Stimulated activated CD4-positive, alpha-beta T cell treated with anti-CD3 and anti-CD28 coated beads, Interleukin-15, amount 100 ng/mL, for 1 hour (primary cell): ENCODE data around the gene C22orf23.
A peak's percentile ranks its signal among the peaks of the same experiment; 100 is the strongest.

Experiments
- DNase-seq, 2 donors: peaks; one replicate each; pipeline ENCODE4 v3.0.0-alpha.2; 2020; ENCODE audit warnings: low read depth in 1 of 2, low spot score in 1 of 2

The C22orf23 gene

DNA sequence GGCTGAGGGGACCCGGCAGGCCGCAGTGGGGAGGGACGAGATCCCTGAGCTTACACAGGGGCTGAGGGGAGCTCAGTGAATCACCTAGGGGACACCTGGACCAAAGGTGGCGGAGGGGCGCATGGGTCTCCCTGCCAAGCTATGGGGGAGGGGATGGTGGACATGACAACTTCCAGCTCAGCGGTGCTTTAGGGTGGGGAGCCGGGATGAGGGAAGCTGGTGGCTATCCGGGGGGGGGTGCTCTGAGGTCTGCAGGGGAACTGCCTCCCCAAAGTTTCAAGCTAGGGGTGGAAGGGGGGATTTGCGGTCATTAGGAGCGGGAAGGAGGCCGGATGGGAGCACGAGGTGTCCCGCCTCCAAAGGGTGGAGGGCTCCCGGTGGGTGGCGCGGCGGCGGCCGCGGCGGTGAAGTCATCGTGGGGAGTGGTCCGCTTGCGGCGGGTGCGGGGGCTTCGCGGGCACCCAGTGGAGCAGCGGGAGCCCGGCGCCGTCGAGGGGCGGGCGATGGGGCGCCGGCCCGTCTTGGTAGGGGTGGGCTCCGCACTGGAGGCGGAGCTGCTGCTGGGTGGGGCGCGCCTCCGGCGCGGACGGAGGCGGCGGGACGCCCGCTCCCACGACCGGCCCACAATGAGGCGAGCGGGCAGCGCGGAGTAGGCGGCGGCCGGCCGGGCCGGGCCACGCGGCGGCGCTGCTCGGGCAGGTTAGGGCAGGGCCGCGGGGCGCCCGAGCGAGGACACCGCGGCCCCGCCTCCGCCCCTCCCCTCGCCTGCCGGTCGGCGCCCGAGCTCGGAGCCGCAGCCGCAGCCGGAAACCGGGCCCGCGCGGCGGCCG, 47.7 kb downstream of the C22orf23 start, which contains the start of gene MICALL1:
Gene MICALL1 (plus strand): TSS at position 764 of the 830 bp plus-strand sequence. CDS start 126 bp downstream, outside the sequence.
- DNase-seq: peak; percentile 46 to 54

DNA sequence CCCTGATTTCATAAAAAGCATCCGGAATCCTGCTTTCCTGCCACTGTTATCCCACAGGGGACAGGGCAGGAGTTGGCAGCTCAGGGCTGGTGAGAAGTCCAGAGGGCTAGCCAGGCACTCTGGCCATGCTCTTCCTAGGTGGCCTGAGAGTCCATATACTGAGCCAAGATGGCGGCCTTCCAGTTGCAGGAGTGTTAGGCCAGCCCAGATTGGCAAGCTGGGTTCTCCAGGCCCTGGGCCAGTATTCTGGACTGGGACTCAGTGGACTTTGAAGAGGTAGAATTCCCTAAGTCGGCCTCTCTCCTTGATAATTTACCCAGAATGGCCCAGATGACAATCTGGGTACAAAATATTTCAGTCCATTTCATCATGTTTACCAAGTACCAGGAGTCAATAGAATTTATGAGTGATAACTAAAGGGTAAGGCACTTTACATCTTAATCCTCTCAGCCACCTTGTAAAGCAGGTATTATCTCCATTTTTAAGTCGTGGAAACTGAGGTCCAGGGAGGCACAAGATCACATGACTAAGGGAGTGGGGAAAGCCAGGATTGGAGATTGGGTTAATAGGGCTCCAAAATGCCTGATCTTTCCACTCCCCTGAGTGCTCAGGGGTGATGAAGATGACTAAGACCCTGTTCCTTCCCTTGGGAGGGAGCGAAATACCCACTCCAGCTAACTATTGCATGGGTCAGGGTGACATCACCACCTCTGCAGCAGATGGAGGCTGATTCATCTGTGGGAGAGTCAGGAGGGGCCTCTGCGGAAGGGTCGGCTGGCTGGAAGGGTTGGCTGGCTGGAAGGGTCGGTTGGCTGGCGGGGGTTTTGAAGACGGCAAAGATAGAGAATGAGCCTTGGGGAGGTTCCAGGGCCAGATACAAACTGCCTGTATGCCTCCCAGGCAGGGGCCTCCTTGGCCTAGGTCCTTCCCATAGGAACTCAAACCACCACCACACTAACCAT, 48.5 kb downstream of the C22orf23 start:
- DNase-seq: no peak

DNA sequence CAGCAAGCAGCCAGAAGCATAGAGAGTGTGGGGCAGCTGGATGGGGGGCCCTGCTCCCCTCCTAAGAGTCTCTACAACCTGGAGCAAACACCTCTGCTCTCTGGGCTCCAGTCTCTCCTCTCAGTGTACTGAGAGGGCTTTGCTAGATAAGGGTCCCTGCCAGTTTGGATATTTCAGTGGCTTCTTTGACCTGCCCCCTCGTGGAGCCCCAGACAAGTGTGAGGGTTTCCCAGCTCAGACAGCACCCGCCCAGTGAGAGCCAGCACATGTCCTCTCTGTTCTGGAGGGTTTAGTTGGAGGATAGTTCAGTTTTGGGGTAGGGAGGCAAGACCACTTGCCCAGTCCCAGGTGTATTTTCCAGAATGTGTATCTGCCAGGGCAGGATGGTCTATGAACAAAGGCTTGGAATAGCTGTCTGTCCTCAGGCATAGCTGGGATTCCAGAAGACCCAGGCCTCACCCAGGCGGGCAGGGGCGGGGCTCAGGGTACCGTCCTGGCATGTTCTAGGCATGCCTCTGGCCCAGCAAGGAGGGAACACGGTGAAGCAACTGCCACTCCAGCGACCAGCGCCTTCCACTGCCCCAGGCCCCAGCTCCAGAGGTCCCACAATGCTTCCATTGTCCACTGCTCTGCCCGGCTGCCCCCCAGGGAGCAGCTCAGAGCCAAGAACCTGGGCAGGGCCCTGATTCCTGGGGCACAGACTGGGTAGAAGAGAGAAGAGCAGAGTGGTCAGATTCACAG, 54.8 kb downstream of the C22orf23 start:
- no peak for DNase-seq

DNA sequence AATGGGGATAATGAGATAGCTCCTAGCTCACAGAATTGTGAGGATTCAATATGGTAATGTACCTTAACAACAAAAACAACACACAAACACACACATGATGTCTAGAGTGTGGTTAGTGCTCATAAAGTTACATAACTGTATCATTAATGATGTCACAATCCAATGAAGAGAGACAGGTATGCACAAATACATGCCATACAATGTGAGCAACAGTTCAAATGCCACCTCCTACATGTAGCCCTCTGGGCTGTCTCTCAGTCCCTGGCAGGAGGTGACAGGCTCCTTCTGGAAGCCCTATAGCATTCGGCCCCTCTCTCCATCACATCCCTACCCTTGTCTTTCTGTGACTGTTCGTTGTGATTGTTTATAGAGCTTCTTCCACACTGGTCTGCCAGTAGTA, 55.6 kb downstream of the C22orf23 start:
- DNase-seq: no peak

DNA sequence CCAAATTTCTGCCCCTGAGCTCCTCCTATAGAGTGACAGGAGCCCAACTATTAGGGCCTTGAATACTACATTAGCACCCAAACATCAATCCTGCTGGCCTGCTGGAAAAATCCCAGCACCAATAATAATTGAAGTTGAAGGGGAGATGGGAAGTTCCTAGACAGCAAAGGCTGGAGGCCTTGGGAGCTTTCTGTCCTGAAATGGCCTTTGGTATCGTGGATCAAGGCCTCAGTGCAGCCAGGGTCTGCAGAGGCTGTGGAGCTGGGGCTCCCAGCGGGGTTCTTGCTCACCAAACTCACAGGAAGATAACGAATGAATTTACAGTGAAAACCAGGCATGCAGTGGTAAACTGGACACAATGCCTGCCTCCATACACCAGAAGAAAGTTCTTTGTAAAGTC, 56.5 kb downstream of the C22orf23 start:
- no peak for DNase-seq

DNA sequence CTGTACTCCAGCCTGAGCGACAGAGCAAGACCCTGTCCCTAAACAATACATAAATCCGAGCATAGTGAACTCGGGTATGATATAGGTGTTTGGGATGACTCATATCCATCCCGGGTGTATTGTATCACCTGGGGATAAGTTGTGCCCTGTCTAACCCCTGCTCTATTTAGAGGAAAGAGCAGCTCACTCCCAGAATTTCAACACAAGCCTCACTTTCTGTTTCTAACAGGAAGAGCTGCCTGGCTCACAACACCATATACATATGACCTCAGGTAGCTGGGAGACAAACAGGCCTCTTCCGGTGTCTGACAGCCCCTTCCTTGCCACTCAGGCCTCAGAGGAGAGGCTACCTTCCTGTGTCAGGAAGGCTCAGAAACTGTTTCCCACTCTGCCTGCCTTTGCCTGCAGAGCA, 57.2 kb downstream of the C22orf23 start:
- no peak for DNase-seq

DNA sequence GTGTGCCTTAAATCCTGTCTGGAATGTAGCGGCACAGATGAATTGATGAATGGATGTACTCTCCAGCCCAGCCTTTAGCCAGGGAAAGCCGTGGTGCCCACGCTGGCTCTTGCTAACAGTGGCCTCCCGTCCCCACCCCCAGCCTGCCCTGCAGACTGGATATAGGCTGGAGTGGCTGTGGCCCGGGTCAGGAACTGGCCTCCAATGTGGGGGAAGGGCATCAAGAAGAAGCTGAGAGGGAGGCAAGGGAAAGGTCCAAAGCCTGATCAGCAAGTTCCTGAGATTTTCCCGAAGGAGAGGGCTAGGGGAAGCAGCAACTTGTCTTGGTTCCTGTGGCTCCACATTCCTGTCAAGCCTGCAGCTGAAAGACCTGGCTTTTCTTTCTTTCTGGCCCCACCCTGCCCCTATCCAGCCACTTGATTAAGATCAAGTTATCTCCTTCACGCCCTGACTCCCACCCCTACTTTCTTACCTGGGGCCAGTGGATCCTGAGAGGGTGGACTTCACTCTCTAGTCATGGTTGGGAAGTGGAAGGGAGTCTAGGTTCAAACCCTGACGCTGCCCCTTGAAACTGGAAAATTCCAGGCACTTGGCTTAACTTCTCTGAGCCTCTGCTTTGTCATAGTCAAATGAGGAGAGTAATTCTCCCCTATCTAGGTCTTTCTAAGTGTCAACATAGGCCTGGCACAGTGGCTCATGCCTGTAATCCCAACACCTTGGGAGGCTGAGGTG, 58.3 kb downstream of the C22orf23 start:
- DNase-seq: no peak

DNA sequence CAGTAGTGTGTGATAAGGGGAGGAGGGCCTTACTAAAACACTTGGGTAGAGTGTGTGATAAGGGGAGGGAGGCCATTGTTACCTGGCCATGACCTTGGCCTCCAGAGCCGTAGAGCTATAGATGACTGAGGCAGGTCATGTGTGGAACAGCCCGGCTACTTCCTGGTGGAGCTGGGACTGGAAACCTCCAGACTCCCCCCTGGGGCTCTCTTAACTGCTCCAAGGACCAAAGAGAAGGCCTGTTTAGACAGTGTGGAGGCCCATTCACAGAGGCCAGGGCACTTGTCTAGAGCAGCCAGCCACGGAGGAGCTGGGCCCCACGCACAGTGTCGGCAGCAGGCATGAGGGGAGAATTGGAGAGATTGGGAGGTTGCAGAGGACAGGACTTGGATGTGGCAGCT, 59.8 kb downstream of the C22orf23 start:
- no peak for DNase-seq
